SK-N-SH (cell line): ENCODE results near the gene GJA3. TPM values are rescaled to one million over a fixed set of nuclear protein-coding genes. Genes with fewer than 3 reads are reported as not detected.

Source experiments
- CTCF ChIA-PET: fragments of 300-600, 350-600 bp; formaldehyde crosslinking; extraction: SDS; loops from one replicate; lab custom pipeline; 2021; lab: Yijun Ruan, JAX
- POLR2A ChIA-PET: fragments of 350-600 bp; sonication (Branson Sonifier 250); formaldehyde crosslinking; extraction: SDS; loops from one replicate; lab custom pipeline; 2020; ENCODE audit warnings: antibody characterized with exemption, inconsistent platforms; lab: Yijun Ruan, JAX
- DNase-seq: peaks from one replicate; pipeline ENCODE4 v3.0.0; 2012
- H2AFZ ChIP-seq: fragments of 200-600 bp; sonication (generic); 2 replicates; pipeline ENCODE4 v1.8.1; 2016; ENCODE audit warnings: antibody characterized with exemption, mild to moderate bottlenecking, low read depth
- H3F3A ChIP-seq: fragments of 200-600 bp; sonication (generic); replicated peaks from 2 replicates; pipeline ENCODE3; 2016; ENCODE audit warnings: antibody characterized with exemption, mild to moderate bottlenecking; ENCODE audit not compliant: insufficient read depth
- H3K27ac ChIP-seq, 2 experiments: fragments of 200-500 bp in 1 of 2; fragments of 200-600 bp in 1 of 2; sonication (Bioruptor generic) in 1 of 2; sonication (generic), shearing (Covaris generic) in 1 of 2; 2 replicates each; pipeline versions ENCODE4 v1.5.1 to v1.6.1; 2014 to 2016; ENCODE audit warnings: low read depth in 2 of 2, inconsistent platforms in 1 of 2, low read length in 1 of 2, mild to moderate bottlenecking in 1 of 2, mixed read lengths in 1 of 2
- H3K27me3 ChIP-seq: fragments of 200-600 bp; sonication (generic), shearing (Covaris generic); 2 replicates; pipeline ENCODE4 v1.6.1; 2016; ENCODE audit warnings: mixed run types; ENCODE audit not compliant: insufficient read depth
- H3K36me3 ChIP-seq, 2 experiments: fragments of 200-500 bp in 1 of 2; fragments of 200-600 bp in 1 of 2; sonication (Bioruptor generic) in 1 of 2; sonication (generic) in 1 of 2; replicated peaks in 1 of 2; 2 replicates each; pipeline versions ENCODE3 to v1.5.1; 2014 to 2016; ENCODE audit warnings: low read length in 1 of 2, mild to moderate bottlenecking in 1 of 2; ENCODE audit not compliant: insufficient read depth in 2 of 2, control insufficient read depth in 1 of 2
- H3K4me1 ChIP-seq, 2 experiments: fragments of 200-500 bp in 1 of 2; fragments of 200-600 bp in 1 of 2; sonication (Bioruptor generic) in 1 of 2; sonication (generic), shearing (Covaris generic) in 1 of 2; 2 replicates each; pipeline versions ENCODE4 v1.5.1 to v1.6.1; 2014 to 2016; ENCODE audit warnings: low read depth in 1 of 2, low read length in 1 of 2, mixed run types in 1 of 2; ENCODE audit not compliant: insufficient read depth in 2 of 2, control insufficient read depth in 1 of 2
- H3K4me2 ChIP-seq: fragments of 200-600 bp; sonication (generic), shearing (Covaris generic); 2 replicates; pipeline ENCODE4 v1.6.1; 2017; ENCODE audit warnings: mixed run types
- H3K4me3 ChIP-seq, 2 experiments: fragments of 200-500 bp in 1 of 2; fragments of 200-600 bp in 1 of 2; sonication (Bioruptor generic) in 1 of 2; sonication (generic), shearing (Covaris generic) in 1 of 2; 2 replicates each; pipeline versions ENCODE4 v1.5.1 to v1.8.1; 2014 to 2016; ENCODE audit warnings: low read depth in 2 of 2, inconsistent platforms in 1 of 2, low read length in 1 of 2, mild to moderate bottlenecking in 1 of 2, mixed read lengths in 1 of 2, moderate library complexity in 1 of 2
- H3K79me2 ChIP-seq: fragments of 200-600 bp; sonication (generic); 2 replicates; pipeline ENCODE4 v1.8.1; 2017; ENCODE audit warnings: mild to moderate bottlenecking; ENCODE audit not compliant: insufficient read depth
- H3K9ac ChIP-seq: fragments of 200-600 bp; sonication (generic); 2 replicates; pipeline ENCODE4 v1.6.1; 2017; ENCODE audit warnings: mixed run types
- H3K9me2 ChIP-seq: fragments of 200-600 bp; sonication (generic); 2 replicates; pipeline ENCODE4 v1.6.1; 2017; ENCODE audit warnings: mixed run types
- H3K9me3 ChIP-seq: fragments of 200-600 bp; sonication (generic); 2 replicates; pipeline ENCODE4 v1.6.1; 2017; ENCODE audit warnings: mixed run types, mild to moderate bottlenecking, moderate library complexity
- H4K20me1 ChIP-seq: fragments of 200-600 bp; sonication (generic); 2 replicates; pipeline ENCODE4 v1.6.1; 2017; ENCODE audit warnings: mild to moderate bottlenecking, mixed run types; ENCODE audit not compliant: insufficient read depth
- CHD2 ChIP-seq: fragments of 150-350 bp; IDR thresholded peaks from 2 replicates; pipeline ENCODE4 v1.6.1; 2018; ENCODE audit warnings: low read length; ENCODE audit not compliant: partially characterized antibody
- CTCF ChIP-seq: fragments of 200-600 bp; sonication (generic); IDR thresholded peaks from 2 replicates; pipeline ENCODE4 v1.6.1; 2017; ENCODE audit warnings: antibody characterized with exemption, mild to moderate bottlenecking, moderate library complexity
- ELF1 ChIP-seq: IDR thresholded peaks from 2 replicates; pipeline ENCODE4 v1.4.0; 2012
- FOSL2 ChIP-seq: IDR thresholded peaks from 2 replicates; pipeline ENCODE4 v1.4.0; 2012; ENCODE audit warnings: low read depth, mild to moderate bottlenecking, moderate library complexity, borderline replicate concordance
- FOXJ3 ChIP-seq: sonication (generic); formaldehyde crosslinking; IDR thresholded peaks from 2 replicates; pipeline ENCODE4 v1.5.1; 2020; ENCODE audit warnings: mild to moderate bottlenecking, missing genetic modification reagents
- GATA2 ChIP-seq: sonication (generic); formaldehyde crosslinking; IDR thresholded peaks from 2 replicates; pipeline ENCODE4 v1.5.0; 2020; ENCODE audit warnings: mild to moderate bottlenecking, missing genetic modification reagents
- IRF3 ChIP-seq: fragments of 150-350 bp; IDR thresholded peaks from 2 replicates; pipeline ENCODE4 v1.6.1; 2016; ENCODE audit warnings: mild to moderate bottlenecking, low read depth, low read length
- MAX ChIP-seq: IDR thresholded peaks from 2 replicates; pipeline ENCODE4 v1.4.0; 2012; ENCODE audit warnings: low read depth
- MEF2A ChIP-seq: IDR thresholded peaks from 2 replicates; pipeline ENCODE4 v1.4.0; 2012; ENCODE audit warnings: low read depth, borderline replicate concordance
- NRF1 ChIP-seq: IDR thresholded peaks from 2 replicates; pipeline ENCODE4 v1.6.1; 2012; ENCODE audit warnings: low read depth, mild to moderate bottlenecking, low read length
- PBX3 ChIP-seq: IDR thresholded peaks from 2 replicates; pipeline ENCODE4; 2012
- POLR2AphosphoS5 ChIP-seq: IDR thresholded peaks from 2 replicates; pipeline ENCODE4 v1.6.1; 2012; ENCODE audit warnings: low read depth, low read length
- RAD21 ChIP-seq: IDR thresholded peaks from 2 replicates; pipeline ENCODE4 v1.6.1; 2012; ENCODE audit warnings: mild to moderate bottlenecking, low read length
- RXRA ChIP-seq: IDR thresholded peaks from 2 replicates; pipeline ENCODE4 v1.4.0; 2012; ENCODE audit warnings: low read depth, mild to moderate bottlenecking, borderline replicate concordance
- WGBS: methylation state at CpG from one replicate; pipeline ENCODE4 v1.1.6; 2017; ENCODE audit warnings: low lambda C conversion rate; 5-methylcytosine and 5-hydroxymethylcytosine counted together
- polyA plus RNA-seq, 3 experiments: library from polyadenylated mRNA; depleted of rRNA; stranded (reverse); fragments of >200 nt; gene quantifications; 2 replicates each; pipeline ENCODE4 v1.2.3, GENCODE V29; 2012
- TF ChIP-seq, protein P1 (sequence below): IDR thresholded peaks from 2 replicates; pipeline ENCODE4 v1.4.0; 2012; ENCODE audit warnings: low read depth, borderline replicate concordance

GJA3 gene
- polyA plus RNA-seq, 1 of the 3 experiments (the other 2 are of a cell fraction), result not detected

DNA sequence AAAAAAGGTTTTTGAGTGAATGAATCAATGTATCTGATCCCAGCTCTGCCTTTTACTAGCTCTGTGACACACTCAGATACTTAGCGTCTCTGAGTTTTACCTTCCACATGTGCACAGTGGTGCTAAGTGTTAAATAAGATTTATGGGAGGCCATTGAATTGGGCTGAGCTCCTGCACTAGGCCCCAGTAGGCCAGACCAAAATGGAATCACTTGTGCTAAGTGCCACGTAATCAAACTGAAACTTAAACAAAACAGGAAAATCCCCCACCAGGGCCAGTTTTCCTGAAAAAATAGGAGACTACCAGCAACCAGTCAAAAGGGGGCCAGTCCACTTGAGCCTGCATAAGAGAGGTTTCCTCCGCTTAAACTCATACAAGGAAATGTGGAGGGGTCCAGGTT, 40.9 kb downstream of the GJA3 start:
- no peak overlapping the region for H2AFZ ChIP-seq

More for the DNA sequence above, 40.9 kb downstream of the GJA3 start:
- Histone ChIP-seq H3K9me3 (no peaks in the 10 kb centered on the region), H3K27ac (no peak overlapping the region), H3K9me2 (no peaks in the 10 kb centered on the region), H3F3A (no peaks in the 10 kb centered on the region), H3K79me2 (no peaks in the 10 kb centered on the region), H3K4me2 (no peak overlapping the region), H3K36me3 (no peaks in the 10 kb centered on the region), H3K4me3 (no peak overlapping the region), H3K9ac (no peak overlapping the region), H3K4me1 (peaks cover 0 to 3% of the 10 kb centered on the region in 2 experiments; a peak in 1 of 4 replicates), H4K20me1 (no peaks in the 10 kb centered on the region), H3K27me3 (no peaks in the 10 kb centered on the region)
- CTCF ChIA-PET, result interaction anchor here (3.0 kb wide), 1 partner anchor 7 kb away, joined by 19 read pairs; no protein-coding TSS in a partner anchor
- POLR2A ChIA-PET, result no interaction called here
- DNase-seq, result no peak
- 97% methylated on average over 3 of the region's 3 CpGs for WGBS
- TF ChIP-seq CTCF, result no peak
- TF ChIP-seq RAD21, result no peak
- TF ChIP-seq, protein P1, sequence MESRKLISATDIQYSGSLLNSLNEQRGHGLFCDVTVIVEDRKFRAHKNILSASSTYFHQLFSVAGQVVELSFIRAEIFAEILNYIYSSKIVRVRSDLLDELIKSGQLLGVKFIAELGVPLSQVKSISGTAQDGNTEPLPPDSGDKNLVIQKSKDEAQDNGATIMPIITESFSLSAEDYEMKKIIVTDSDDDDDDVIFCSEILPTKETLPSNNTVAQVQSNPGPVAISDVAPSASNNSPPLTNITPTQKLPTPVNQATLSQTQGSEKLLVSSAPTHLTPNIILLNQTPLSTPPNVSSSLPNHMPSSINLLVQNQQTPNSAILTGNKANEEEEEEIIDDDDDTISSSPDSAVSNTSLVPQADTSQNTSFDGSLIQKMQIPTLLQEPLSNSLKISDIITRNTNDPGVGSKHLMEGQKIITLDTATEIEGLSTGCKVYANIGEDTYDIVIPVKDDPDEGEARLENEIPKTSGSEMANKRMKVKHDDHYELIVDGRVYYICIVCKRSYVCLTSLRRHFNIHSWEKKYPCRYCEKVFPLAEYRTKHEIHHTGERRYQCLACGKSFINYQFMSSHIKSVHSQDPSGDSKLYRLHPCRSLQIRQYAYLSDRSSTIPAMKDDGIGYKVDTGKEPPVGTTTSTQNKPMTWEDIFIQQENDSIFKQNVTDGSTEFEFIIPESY, result no peak
- no peak for TF ChIP-seq GATA2 (CRISPR knock-in tag)
- TF ChIP-seq PBX3, result no peak
- TF ChIP-seq MEF2A, result no peak
- TF ChIP-seq FOXJ3 (CRISPR knock-in tag), result no peak
- no peak for TF ChIP-seq IRF3
- TF ChIP-seq ELF1, result no peak
- no peak for TF ChIP-seq FOSL2
- TF ChIP-seq MAX, result no peak
- no peak for TF ChIP-seq POLR2AphosphoS5
- TF ChIP-seq NRF1, result no peak
- no peak for TF ChIP-seq CHD2
- TF ChIP-seq RXRA, result no peak
